Endothelial cell of umbilical vein (primary cell): ENCODE measurements around the gene WLS. TPM values are rescaled to one million over a fixed set of nuclear protein-coding genes. Genes with fewer than 3 reads are reported as not detected.

ENCODE experiments used
- BruUV-seq: library from RNA; stranded (reverse); fragments of 400-500 nt; replicated peaks from 2 replicates; lab custom pipeline; 2021; lab: Mats Ljungman, UMichigan
- CTCF ChIA-PET: fragments of 300-600, 350-600 bp; sonication (Branson Sonifier 250); formaldehyde crosslinking; loops from one replicate; lab custom pipeline; 2021; ENCODE audit warnings: antibody characterized with exemption, inconsistent platforms; lab: Charles Lee
- POLR2A ChIA-PET: fragments of 300-600, 350-600 bp; sonication (Branson Sonifier 250); formaldehyde crosslinking; loops from one replicate; lab custom pipeline; 2021; ENCODE audit warnings: antibody characterized with exemption, inconsistent platforms; lab: Charles Lee
- DNase-seq: peaks from one replicate; pipeline ENCODE4 v3.0.0-alpha.2; 2011; ENCODE audit warnings: low read depth, low spot score
- FAIRE-seq: peaks from 2 replicates; lab custom pipeline; 2011; peaks lifted over from hg19 to GRCh38; lab: Jason Lieb, UNC
- H2AFZ ChIP-seq: 2 replicates; pipeline ENCODE4 v1.6.0; 2012; ENCODE audit warnings: low read depth, low read length, control low read depth, inconsistent platforms
- H3K27ac ChIP-seq: 2 replicates; pipeline ENCODE4 v1.5.1; 2011; ENCODE audit warnings: low read depth, mild to moderate bottlenecking, control low read depth, low read length, moderate library complexity; ENCODE audit not compliant: insufficient read depth
- H3K27me3 ChIP-seq, 2 experiments: 2 replicates each; pipeline versions ENCODE4 v1.6.0 to v1.6.1; 2011; ENCODE audit warnings: low read length in 2 of 2, mixed read lengths in 1 of 2; ENCODE audit not compliant: control insufficient read depth in 2 of 2, insufficient read depth in 2 of 2
- H3K36me3 ChIP-seq, 2 experiments: 2 replicates in 1 of 2; 3 replicates in 1 of 2; pipeline ENCODE4 v1.5.1; 2011; ENCODE audit warnings: low read length in 2 of 2, mild to moderate bottlenecking in 1 of 2, moderate library complexity in 1 of 2; ENCODE audit not compliant: control insufficient read depth in 2 of 2, insufficient read depth in 2 of 2; ENCODE audit errors: extremely low read depth in 1 of 2
- H3K4me1 ChIP-seq: 3 replicates; pipeline ENCODE4 v1.5.1; 2011; ENCODE audit warnings: mild to moderate bottlenecking, low read length; ENCODE audit not compliant: control insufficient read depth, insufficient read depth; ENCODE audit errors: extremely low read depth
- H3K4me2 ChIP-seq: 2 replicates; pipeline ENCODE4 v1.6.1; 2011; ENCODE audit warnings: low read length, control low read depth, mixed read lengths; ENCODE audit not compliant: insufficient read depth
- H3K4me3 ChIP-seq, 3 experiments: fragments of 200-600 bp in 1 of 3; sonication (generic), shearing (Covaris generic) in 1 of 3; replicated peaks in 1 of 3; 2 replicates each; pipeline ENCODE4 v1.5.1; 2011 to 2016; ENCODE audit warnings: control low read depth in 3 of 3, low read length in 3 of 3, mild to moderate bottlenecking in 2 of 3, inconsistent platforms in 1 of 3, low read depth in 1 of 3, moderate library complexity in 1 of 3; ENCODE audit not compliant: insufficient read depth in 1 of 3
- H3K79me2 ChIP-seq: 2 replicates; pipeline ENCODE4 v1.6.0; 2012; ENCODE audit warnings: low read length, inconsistent platforms; ENCODE audit not compliant: control insufficient read depth, insufficient read depth
- H3K9ac ChIP-seq: replicated peaks from 2 replicates; pipeline ENCODE3; 2011; ENCODE audit warnings: low read length, control low read depth; ENCODE audit not compliant: insufficient read depth; ENCODE audit errors: extremely low read depth
- H3K9me1 ChIP-seq: replicated peaks from 3 replicates; pipeline ENCODE4 v1.6.0; 2011; ENCODE audit warnings: mild to moderate bottlenecking, low read length; ENCODE audit not compliant: control insufficient read depth, insufficient read depth; ENCODE audit errors: extremely low read depth
- H3K9me3 ChIP-seq: replicated peaks from 2 replicates; pipeline ENCODE4 v1.5.1; 2012; ENCODE audit warnings: low read length, inconsistent platforms; ENCODE audit not compliant: control insufficient read depth, insufficient read depth
- H4K20me1 ChIP-seq: replicated peaks from 2 replicates; pipeline ENCODE3; 2011; ENCODE audit warnings: mild to moderate bottlenecking, low read length; ENCODE audit not compliant: control insufficient read depth, insufficient read depth; ENCODE audit errors: extremely low read depth
- EZH2 ChIP-seq: IDR thresholded peaks from 2 replicates; pipeline ENCODE4 v1.6.1; 2012; ENCODE audit warnings: borderline replicate concordance, low read depth, mild to moderate bottlenecking, moderate library complexity, low read length, inconsistent platforms; ENCODE audit not compliant: severe bottlenecking
- FOS ChIP-seq: IDR thresholded peaks from 2 replicates; pipeline ENCODE4 v1.6.1; 2011; ENCODE audit warnings: mild to moderate bottlenecking, low read length, moderate library complexity, borderline replicate concordance; ENCODE audit not compliant: insufficient read depth
- GATA2 ChIP-seq: IDR thresholded peaks from 2 replicates; pipeline ENCODE4 v1.7.0; 2011; ENCODE audit warnings: low read depth, mild to moderate bottlenecking, moderate library complexity, mixed read lengths, low read length; ENCODE audit not compliant: insufficient read length, insufficient read depth
- JUN ChIP-seq: IDR thresholded peaks from 2 replicates; pipeline ENCODE4 v1.6.1; 2011; ENCODE audit warnings: borderline replicate concordance, low read depth; ENCODE audit not compliant: insufficient read length, insufficient read depth
- MYC ChIP-seq: IDR thresholded peaks from one replicate; pipeline ENCODE4 v1.6.1; 2011; ENCODE audit warnings: mild to moderate bottlenecking, low read depth, low read length
- POLR2A ChIP-seq: IDR thresholded peaks from 2 replicates; pipeline ENCODE4 v1.6.1; 2012; ENCODE audit warnings: low read depth, mild to moderate bottlenecking, control low read depth, low read length
- POLR2AphosphoS5 ChIP-seq: IDR thresholded peaks from 2 replicates; pipeline ENCODE4 v1.6.1; 2012; ENCODE audit warnings: low read depth, mild to moderate bottlenecking, control low read depth, low read length, moderate library complexity; ENCODE audit not compliant: insufficient read depth
- dilution Hi-C: fragments of 300-500 bp; cut with MboI; formaldehyde crosslinking; loops from one replicate; pipeline ENCODE4 v1.15.0; 2019; ENCODE audit warnings: low sequenced_read_pairs; ENCODE audit not compliant: extremely low pct_ligation_motif_present
- intact Hi-C: fragments of 100-400 bp; cut with micrococcal nuclease; formaldehyde crosslinking; loops from one replicate; pipeline ENCODE4 v1.10.0; 2022
- polyA plus RNA-seq, 4 experiments: library from polyadenylated mRNA; depleted of rRNA in 3 of 4; stranded (reverse) in 3 of 4; unstranded in 1 of 4; fragments of >200 nt; gene quantifications; 2 replicates each; pipeline versions ENCODE4 v1.2.1 to v1.2.3, GENCODE V29; 2011 to 2012; ENCODE audit warnings: missing spikeins in 1 of 4
- total RNA-seq: library from RNA; stranded (reverse); gene quantifications from 2 replicates; pipeline ENCODE4 v1.2.3, GENCODE V29; 2021
- TF ChIP-seq, protein P1 (sequence below), 2 donors: IDR thresholded peaks; 1 replicate in 1 of 2; 2 replicates in 1 of 2; pipeline ENCODE4 v1.5.1; 2011; ENCODE audit warnings: low read length in 2 of 2, mild to moderate bottlenecking in 2 of 2, moderate library complexity in 2 of 2, control low read depth in 1 of 2, inconsistent platforms in 1 of 2, low read depth in 1 of 2; ENCODE audit not compliant: insufficient read depth in 1 of 2; ENCODE audit errors: extremely low read depth in 1 of 2
- TF ChIP-seq, protein P2 (sequence below): IDR thresholded peaks from 2 replicates; pipeline ENCODE4 v1.6.1; 2011; ENCODE audit not compliant: insufficient read depth, insufficient read length

Gene WLS
- total and polyA plus RNA-seq, 2 donors (not counting 3 experiments of a cell fraction or from before 2014, with no cell fraction given) = 121 to 199 TPM

DNA sequence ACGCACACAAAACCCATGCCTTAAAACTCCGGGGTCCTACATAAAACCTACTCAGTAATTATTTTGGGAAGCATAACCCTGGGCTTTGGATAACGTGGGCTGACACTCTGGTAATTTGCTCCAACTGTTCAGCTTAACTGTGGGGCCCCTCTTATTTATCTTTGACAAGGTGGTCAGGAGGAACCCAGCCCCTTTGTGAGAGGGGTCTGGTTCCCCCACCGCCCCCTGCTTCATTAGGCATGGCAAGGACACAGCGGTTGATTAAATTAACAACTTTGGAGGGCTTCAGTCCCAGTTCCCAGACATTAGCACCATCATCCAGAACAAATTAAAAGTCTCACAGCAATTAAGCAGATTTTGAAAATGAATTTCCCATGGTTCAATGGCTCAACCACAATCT is 14.7 kb downstream of the WLS start:
- peaks cover 31% of the 10 kb centered on the region for H3K4me1 ChIP-seq
- TF ChIP-seq, protein P1, sequence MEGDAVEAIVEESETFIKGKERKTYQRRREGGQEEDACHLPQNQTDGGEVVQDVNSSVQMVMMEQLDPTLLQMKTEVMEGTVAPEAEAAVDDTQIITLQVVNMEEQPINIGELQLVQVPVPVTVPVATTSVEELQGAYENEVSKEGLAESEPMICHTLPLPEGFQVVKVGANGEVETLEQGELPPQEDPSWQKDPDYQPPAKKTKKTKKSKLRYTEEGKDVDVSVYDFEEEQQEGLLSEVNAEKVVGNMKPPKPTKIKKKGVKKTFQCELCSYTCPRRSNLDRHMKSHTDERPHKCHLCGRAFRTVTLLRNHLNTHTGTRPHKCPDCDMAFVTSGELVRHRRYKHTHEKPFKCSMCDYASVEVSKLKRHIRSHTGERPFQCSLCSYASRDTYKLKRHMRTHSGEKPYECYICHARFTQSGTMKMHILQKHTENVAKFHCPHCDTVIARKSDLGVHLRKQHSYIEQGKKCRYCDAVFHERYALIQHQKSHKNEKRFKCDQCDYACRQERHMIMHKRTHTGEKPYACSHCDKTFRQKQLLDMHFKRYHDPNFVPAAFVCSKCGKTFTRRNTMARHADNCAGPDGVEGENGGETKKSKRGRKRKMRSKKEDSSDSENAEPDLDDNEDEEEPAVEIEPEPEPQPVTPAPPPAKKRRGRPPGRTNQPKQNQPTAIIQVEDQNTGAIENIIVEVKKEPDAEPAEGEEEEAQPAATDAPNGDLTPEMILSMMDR (IDR thresholded peaks at IDR 0.05; ENCODE audit: extremely low read depth in 1 of 2, insufficient read depth in 1 of 2, low read depth in 1 of 2, low read length in 2 of 2) = no peak
- TF ChIP-seq, protein P2, sequence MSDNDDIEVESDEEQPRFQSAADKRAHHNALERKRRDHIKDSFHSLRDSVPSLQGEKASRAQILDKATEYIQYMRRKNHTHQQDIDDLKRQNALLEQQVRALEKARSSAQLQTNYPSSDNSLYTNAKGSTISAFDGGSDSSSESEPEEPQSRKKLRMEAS = no peak
- TF ChIP-seq GATA2 (no peak), FOS (no peak), POLR2AphosphoS5 (no peak), POLR2A (no peak), JUN (no peak), MYC (no peak), EZH2 (no peak)

More for the DNA sequence above, 14.7 kb downstream of the WLS start:
- Histone ChIP-seq H3K79me2 (peaks cover 85% of the 10 kb centered on the region), H3K36me3 (peaks cover 0 to 4% of the 10 kb centered on the region in 2 experiments), H3K27ac (no peak overlapping the region), H3K9me3 (no peaks in the 10 kb centered on the region), H4K20me1 (no peaks in the 10 kb centered on the region), H3K4me3 (no peak overlapping the region), H3K27me3 (no peaks in the 10 kb centered on the region), H3K9ac (no peak overlapping the region), H3K4me2 (no peak overlapping the region), H3K9me1 (no peaks in the 10 kb centered on the region), H2AFZ (no peak overlapping the region)
- CTCF ChIA-PET = interaction anchor here (0.9 kb wide), 1 partner anchor 13 kb away, joined by 3 read pairs; no protein-coding TSS in a partner anchor
- no TSS peak for BruUV-seq
- POLR2A ChIA-PET = no interaction called here
- FAIRE-seq (no peak), DNase-seq (no peak)
- intact Hi-C loops (loop anchor here (1.0 kb wide), 1 partner anchor 10 kb away; no protein-coding TSS in a partner anchor), dilution Hi-C loops (no loop called here)
